HEK293 (cell line): ENCODE data around the gene EIF5B.

Experiments
- CTCF ChIA-PET: fragments of 350-600 bp; formaldehyde crosslinking; extraction: SDS; loops from one replicate; lab custom pipeline; 2021; ENCODE audit warnings: antibody characterized with exemption; lab: Yijun Ruan, JAX
- POLR2A ChIA-PET: fragments of 300-600 bp; formaldehyde crosslinking; extraction: SDS; loops from one replicate; lab custom pipeline; 2020; ENCODE audit warnings: antibody characterized with exemption, inconsistent platforms; lab: Yijun Ruan, JAX
- H3K27ac ChIP-seq: fragments of 200-500 bp; sonication (Bioruptor generic); 2 replicates; pipeline ENCODE4 v1.5.1; 2014; ENCODE audit warnings: low read depth, low read length, control low read depth, inconsistent platforms; ENCODE audit errors: extremely low read depth
- H3K36me3 ChIP-seq, 2 experiments: fragments of 200-500 bp in 1 of 2; sonication (Bioruptor generic) in 1 of 2; 1 replicate in 1 of 2; 2 replicates in 1 of 2; pipeline ENCODE4 v1.5.1; 2014 to 2017; ENCODE audit warnings: inconsistent platforms in 2 of 2, low read length in 2 of 2; ENCODE audit not compliant: control insufficient read depth in 2 of 2, insufficient read depth in 1 of 2
- H3K4me1 ChIP-seq: fragments of 200-500 bp; sonication (Bioruptor generic); 2 replicates; pipeline ENCODE4 v1.5.1; 2014; ENCODE audit warnings: mild to moderate bottlenecking, low read length, inconsistent platforms; ENCODE audit not compliant: control insufficient read depth, insufficient read depth
- H3K4me3 ChIP-seq: 2 replicates; pipeline ENCODE4 v1.5.1; 2011; ENCODE audit warnings: low read depth, mild to moderate bottlenecking, control low read depth, low read length, moderate library complexity
- H3K9me3 ChIP-seq: fragments of 200-500 bp; sonication (Bioruptor generic); 2 replicates; pipeline ENCODE4 v1.5.1; 2014; ENCODE audit warnings: low read depth, low read length, inconsistent platforms; ENCODE audit not compliant: control insufficient read depth, insufficient read depth
- GFI1B ChIP-seq: fragments of 450-650 bp; formaldehyde crosslinking; IDR thresholded peaks from 2 replicates; pipeline ENCODE4 v1.5.1; 2016; ENCODE audit warnings: missing biosample characterization, missing genetic modification characterization
- HOXC10 ChIP-seq: sonication (generic); formaldehyde crosslinking; IDR thresholded peaks from 2 replicates; pipeline ENCODE4 v1.8.1; 2023; ENCODE audit warnings: mild to moderate bottlenecking, missing genetic modification reagents
- SP7 ChIP-seq: fragments of 450-650 bp; formaldehyde crosslinking; IDR thresholded peaks from 2 replicates; pipeline ENCODE4 v1.5.1; 2016; ENCODE audit warnings: missing biosample characterization, missing genetic modification characterization
- ZBTB7A ChIP-seq: fragments of 450-650 bp; formaldehyde crosslinking; IDR thresholded peaks from 2 replicates; pipeline ENCODE4 v1.5.1; 2016; ENCODE audit warnings: low read depth, missing biosample characterization, missing genetic modification characterization
- ZNF10 ChIP-seq: fragments of 450-650 bp; formaldehyde crosslinking; IDR thresholded peaks from 2 replicates; pipeline ENCODE4 v1.5.1; 2017; ENCODE audit warnings: missing biosample characterization, missing genetic modification characterization
- ZNF112 ChIP-seq: fragments of 450-650 bp; formaldehyde crosslinking; IDR thresholded peaks from 2 replicates; pipeline ENCODE4 v1.5.0; 2017; ENCODE audit warnings: missing biosample characterization, missing genetic modification characterization
- ZNF202 ChIP-seq: fragments of 450-650 bp; formaldehyde crosslinking; IDR thresholded peaks from 2 replicates; pipeline ENCODE4 v1.5.1; 2016; ENCODE audit warnings: missing biosample characterization, missing genetic modification characterization, borderline replicate concordance
- ZNF223 ChIP-seq: fragments of 450-650 bp; formaldehyde crosslinking; IDR thresholded peaks from 2 replicates; pipeline ENCODE4 v1.5.1; 2016; ENCODE audit warnings: missing biosample characterization, missing genetic modification characterization
- ZNF239 ChIP-seq: fragments of 450-650 bp; formaldehyde crosslinking; IDR thresholded peaks from 2 replicates; pipeline ENCODE4 v1.5.1; 2016; ENCODE audit warnings: missing biosample characterization, missing genetic modification characterization
- ZNF394 ChIP-seq: fragments of 450-650 bp; formaldehyde crosslinking; IDR thresholded peaks from 2 replicates; pipeline ENCODE4 v1.5.1; 2016; ENCODE audit warnings: missing biosample characterization, missing genetic modification characterization, mild to moderate bottlenecking, moderate library complexity, borderline replicate concordance
- ZNF404 ChIP-seq: fragments of 450-650 bp; formaldehyde crosslinking; IDR thresholded peaks from 2 replicates; pipeline ENCODE4 v1.5.1; 2017; ENCODE audit warnings: missing biosample characterization, missing genetic modification characterization
- ZNF426 ChIP-seq: fragments of 450-650 bp; formaldehyde crosslinking; IDR thresholded peaks from 2 replicates; pipeline ENCODE4 v1.5.1; 2017; ENCODE audit warnings: missing biosample characterization, missing genetic modification characterization, mild to moderate bottlenecking, inconsistent platforms, moderate library complexity
- ZNF707 ChIP-seq: fragments of 450-650 bp; formaldehyde crosslinking; IDR thresholded peaks from 2 replicates; pipeline ENCODE4 v1.5.1; 2016; ENCODE audit warnings: missing biosample characterization, missing genetic modification characterization
- ZNF747 ChIP-seq: fragments of 450-650 bp; formaldehyde crosslinking; IDR thresholded peaks from 2 replicates; pipeline ENCODE4 v1.5.1; 2016; ENCODE audit warnings: missing biosample characterization, missing genetic modification characterization
- ZSCAN30 ChIP-seq: fragments of 450-650 bp; IDR thresholded peaks from 2 replicates; pipeline ENCODE4 v1.5.1; 2018; ENCODE audit warnings: missing biosample characterization, mild to moderate bottlenecking, missing genetic modification characterization, moderate library complexity
- TF ChIP-seq, protein P1 (sequence below): fragments of 450-650 bp; formaldehyde crosslinking; IDR thresholded peaks from 2 replicates; pipeline ENCODE4 v1.5.1; 2016; ENCODE audit warnings: missing biosample characterization, missing genetic modification characterization
- TF ChIP-seq, protein P2 (sequence below): fragments of 450-650 bp; formaldehyde crosslinking; IDR thresholded peaks from 2 replicates; pipeline ENCODE4 v1.5.1; 2016; ENCODE audit warnings: missing biosample characterization, missing genetic modification characterization
- TF ChIP-seq, protein P3 (sequence below): fragments of 450-650 bp; formaldehyde crosslinking; IDR thresholded peaks from 2 replicates; pipeline ENCODE4 v1.5.1; 2016; ENCODE audit warnings: missing biosample characterization, missing genetic modification characterization, borderline replicate concordance
- TF ChIP-seq, protein P4 (sequence below): fragments of 450-650 bp; formaldehyde crosslinking; IDR thresholded peaks from 2 replicates; pipeline ENCODE4 v1.5.1; 2016; ENCODE audit warnings: missing biosample characterization, missing genetic modification characterization
- TF ChIP-seq, protein P5 (sequence below): fragments of 450-650 bp; formaldehyde crosslinking; IDR thresholded peaks from 2 replicates; pipeline ENCODE4; 2016; ENCODE audit warnings: missing biosample characterization, missing genetic modification characterization
- TF ChIP-seq, protein P6 (sequence below): fragments of 450-650 bp; formaldehyde crosslinking; IDR thresholded peaks from 2 replicates; pipeline ENCODE4 v1.5.1; 2017; ENCODE audit warnings: missing biosample characterization, mild to moderate bottlenecking, missing genetic modification characterization, moderate library complexity

The EIF5B gene

DNA sequence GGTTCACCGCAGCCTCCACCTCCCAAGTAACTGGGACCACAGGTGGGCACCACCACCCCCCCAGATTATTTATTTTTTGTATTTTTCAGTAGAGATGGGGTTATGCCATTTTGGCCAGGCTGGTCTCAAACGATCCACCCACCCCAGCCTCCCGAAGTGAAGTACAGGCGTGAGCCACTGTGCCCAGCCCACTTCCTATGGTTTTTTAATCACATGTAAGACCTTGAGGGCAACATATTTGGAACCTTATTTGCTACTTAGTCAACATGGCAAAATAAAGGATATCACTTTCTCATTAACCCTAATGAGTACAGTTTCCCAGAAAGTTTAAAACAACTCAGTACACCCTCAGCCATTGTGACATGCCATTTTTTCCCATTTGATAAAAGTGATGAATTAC lies 64.7 kb downstream of the EIF5B start:
- H3K27ac ChIP-seq = no peak overlapping the region
- TF ChIP-seq, protein P1, sequence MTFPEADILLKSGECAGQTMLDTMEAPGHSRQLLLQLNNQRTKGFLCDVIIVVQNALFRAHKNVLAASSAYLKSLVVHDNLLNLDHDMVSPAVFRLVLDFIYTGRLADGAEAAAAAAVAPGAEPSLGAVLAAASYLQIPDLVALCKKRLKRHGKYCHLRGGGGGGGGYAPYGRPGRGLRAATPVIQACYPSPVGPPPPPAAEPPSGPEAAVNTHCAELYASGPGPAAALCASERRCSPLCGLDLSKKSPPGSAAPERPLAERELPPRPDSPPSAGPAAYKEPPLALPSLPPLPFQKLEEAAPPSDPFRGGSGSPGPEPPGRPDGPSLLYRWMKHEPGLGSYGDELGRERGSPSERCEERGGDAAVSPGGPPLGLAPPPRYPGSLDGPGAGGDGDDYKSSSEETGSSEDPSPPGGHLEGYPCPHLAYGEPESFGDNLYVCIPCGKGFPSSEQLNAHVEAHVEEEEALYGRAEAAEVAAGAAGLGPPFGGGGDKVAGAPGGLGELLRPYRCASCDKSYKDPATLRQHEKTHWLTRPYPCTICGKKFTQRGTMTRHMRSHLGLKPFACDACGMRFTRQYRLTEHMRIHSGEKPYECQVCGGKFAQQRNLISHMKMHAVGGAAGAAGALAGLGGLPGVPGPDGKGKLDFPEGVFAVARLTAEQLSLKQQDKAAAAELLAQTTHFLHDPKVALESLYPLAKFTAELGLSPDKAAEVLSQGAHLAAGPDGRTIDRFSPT = no peak
- no peak for TF ChIP-seq ZNF707 (tag by site-specific recombination)
- TF ChIP-seq ZBTB7A (tag by site-specific recombination) = no peak
- TF ChIP-seq ZSCAN30 (tag by site-specific recombination) = no peak
- TF ChIP-seq HOXC10 (CRISPR knock-in tag) = no peak
- TF ChIP-seq, protein P2, sequence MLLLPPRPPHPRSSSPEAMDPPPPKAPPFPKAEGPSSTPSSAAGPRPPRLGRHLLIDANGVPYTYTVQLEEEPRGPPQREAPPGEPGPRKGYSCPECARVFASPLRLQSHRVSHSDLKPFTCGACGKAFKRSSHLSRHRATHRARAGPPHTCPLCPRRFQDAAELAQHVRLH = no peak
- TF ChIP-seq, protein P3, sequence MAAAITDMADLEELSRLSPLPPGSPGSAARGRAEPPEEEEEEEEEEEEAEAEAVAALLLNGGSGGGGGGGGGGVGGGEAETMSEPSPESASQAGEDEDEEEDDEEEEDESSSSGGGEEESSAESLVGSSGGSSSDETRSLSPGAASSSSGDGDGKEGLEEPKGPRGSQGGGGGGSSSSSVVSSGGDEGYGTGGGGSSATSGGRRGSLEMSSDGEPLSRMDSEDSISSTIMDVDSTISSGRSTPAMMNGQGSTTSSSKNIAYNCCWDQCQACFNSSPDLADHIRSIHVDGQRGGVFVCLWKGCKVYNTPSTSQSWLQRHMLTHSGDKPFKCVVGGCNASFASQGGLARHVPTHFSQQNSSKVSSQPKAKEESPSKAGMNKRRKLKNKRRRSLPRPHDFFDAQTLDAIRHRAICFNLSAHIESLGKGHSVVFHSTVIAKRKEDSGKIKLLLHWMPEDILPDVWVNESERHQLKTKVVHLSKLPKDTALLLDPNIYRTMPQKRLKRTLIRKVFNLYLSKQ (tag by site-specific recombination) = no peak
- TF ChIP-seq ZNF223 = no peak
- no peak for TF ChIP-seq ZNF404 (tag by site-specific recombination)
- no peak for TF ChIP-seq ZNF112
- TF ChIP-seq ZNF394 (tag by site-specific recombination) = no peak
- TF ChIP-seq ZNF426 = no peak
- no peak for TF ChIP-seq ZNF239 (tag by site-specific recombination)
- no peak for TF ChIP-seq GFI1B (tag by site-specific recombination)
- no peak for TF ChIP-seq SP7 (tag by site-specific recombination)
- TF ChIP-seq ZNF10 = no peak
- no peak for TF ChIP-seq ZNF202 (tag by site-specific recombination)
- TF ChIP-seq, protein P4, sequence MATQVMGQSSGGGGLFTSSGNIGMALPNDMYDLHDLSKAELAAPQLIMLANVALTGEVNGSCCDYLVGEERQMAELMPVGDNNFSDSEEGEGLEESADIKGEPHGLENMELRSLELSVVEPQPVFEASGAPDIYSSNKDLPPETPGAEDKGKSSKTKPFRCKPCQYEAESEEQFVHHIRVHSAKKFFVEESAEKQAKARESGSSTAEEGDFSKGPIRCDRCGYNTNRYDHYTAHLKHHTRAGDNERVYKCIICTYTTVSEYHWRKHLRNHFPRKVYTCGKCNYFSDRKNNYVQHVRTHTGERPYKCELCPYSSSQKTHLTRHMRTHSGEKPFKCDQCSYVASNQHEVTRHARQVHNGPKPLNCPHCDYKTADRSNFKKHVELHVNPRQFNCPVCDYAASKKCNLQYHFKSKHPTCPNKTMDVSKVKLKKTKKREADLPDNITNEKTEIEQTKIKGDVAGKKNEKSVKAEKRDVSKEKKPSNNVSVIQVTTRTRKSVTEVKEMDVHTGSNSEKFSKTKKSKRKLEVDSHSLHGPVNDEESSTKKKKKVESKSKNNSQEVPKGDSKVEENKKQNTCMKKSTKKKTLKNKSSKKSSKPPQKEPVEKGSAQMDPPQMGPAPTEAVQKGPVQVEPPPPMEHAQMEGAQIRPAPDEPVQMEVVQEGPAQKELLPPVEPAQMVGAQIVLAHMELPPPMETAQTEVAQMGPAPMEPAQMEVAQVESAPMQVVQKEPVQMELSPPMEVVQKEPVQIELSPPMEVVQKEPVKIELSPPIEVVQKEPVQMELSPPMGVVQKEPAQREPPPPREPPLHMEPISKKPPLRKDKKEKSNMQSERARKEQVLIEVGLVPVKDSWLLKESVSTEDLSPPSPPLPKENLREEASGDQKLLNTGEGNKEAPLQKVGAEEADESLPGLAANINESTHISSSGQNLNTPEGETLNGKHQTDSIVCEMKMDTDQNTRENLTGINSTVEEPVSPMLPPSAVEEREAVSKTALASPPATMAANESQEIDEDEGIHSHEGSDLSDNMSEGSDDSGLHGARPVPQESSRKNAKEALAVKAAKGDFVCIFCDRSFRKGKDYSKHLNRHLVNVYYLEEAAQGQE (tag by site-specific recombination) = no peak
- TF ChIP-seq, all 188 proteins: peak for 0
- Histone ChIP-seq H3K9me3 (no peaks in the 10 kb centered on the region), H3K4me3 (no peak overlapping the region), H3K36me3 (peaks cover 41 to 96% of the 10 kb centered on the region in 2 experiments), H3K4me1 (no peaks in the 10 kb centered on the region)
- POLR2A ChIA-PET = no interaction called here
- CTCF ChIA-PET = no interaction called here

DNA sequence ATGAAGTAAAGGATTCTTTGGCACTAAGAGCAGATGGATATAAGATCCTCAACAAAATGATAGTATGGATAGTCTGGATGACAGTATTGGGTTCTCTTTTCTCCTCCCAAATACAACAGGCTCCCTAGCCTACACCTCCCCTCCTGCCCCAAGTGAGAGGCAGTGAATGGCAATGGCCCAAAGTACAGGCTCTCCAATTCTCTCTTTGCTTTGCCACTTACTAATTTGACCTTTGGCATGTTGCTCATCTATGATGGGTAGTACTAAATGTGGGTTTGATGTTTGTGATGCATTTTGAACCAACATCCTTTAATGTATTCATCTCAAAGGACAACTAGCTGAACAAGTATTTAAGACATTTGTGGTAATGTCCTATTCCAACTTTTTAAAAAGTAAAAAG lies 65.9 kb downstream of the EIF5B start:
- H3K27ac ChIP-seq = no peak overlapping the region
- no peak for TF ChIP-seq ZNF747 (tag by site-specific recombination)
- TF ChIP-seq, protein P5, sequence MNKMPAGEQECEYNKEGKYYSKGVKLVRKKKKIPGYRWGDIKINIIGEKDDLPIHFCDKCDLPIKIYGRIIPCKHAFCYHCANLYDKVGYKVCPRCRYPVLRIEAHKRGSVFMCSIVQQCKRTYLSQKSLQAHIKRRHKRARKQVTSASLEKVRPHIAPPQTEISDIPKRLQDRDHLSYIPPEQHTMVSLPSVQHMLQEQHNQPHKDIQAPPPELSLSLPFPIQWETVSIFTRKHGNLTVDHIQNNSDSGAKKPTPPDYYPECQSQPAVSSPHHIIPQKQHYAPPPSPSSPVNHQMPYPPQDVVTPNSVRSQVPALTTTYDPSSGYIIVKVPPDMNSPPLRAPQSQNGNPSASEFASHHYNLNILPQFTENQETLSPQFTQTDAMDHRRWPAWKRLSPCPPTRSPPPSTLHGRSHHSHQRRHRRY (tag by site-specific recombination) = no peak
- TF ChIP-seq, protein P6, sequence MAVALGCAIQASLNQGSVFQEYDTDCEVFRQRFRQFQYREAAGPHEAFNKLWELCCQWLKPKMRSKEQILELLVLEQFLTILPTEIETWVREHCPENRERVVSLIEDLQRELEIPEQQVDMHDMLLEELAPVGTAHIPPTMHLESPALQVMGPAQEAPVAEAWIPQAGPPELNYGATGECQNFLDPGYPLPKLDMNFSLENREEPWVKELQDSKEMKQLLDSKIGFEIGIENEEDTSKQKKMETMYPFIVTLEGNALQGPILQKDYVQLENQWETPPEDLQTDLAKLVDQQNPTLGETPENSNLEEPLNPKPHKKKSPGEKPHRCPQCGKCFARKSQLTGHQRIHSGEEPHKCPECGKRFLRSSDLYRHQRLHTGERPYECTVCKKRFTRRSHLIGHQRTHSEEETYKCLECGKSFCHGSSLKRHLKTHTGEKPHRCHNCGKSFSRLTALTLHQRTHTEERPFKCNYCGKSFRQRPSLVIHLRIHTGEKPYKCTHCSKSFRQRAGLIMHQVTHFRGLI (tag by site-specific recombination) = no peak
- H3K36me3 ChIP-seq = peaks cover 41 to 88% of the 10 kb centered on the region in 2 experiments
- ChIA-PET POLR2A (interaction anchor here (0.6 kb wide), 1 partner anchor 234 kb away, joined by 5 read pairs; no protein-coding TSS in a partner anchor), CTCF (interaction anchor here (0.5 to 0.8 kb wide), 2 partner anchors 21 to 88 kb away, joined by 4 read pairs; no protein-coding TSS in a partner anchor)
- H3K4me3 ChIP-seq = no peak overlapping the region
- no peaks in the 10 kb centered on the region for H3K4me1 ChIP-seq
- no peaks in the 10 kb centered on the region for H3K9me3 ChIP-seq
